ENCODE measurements around the gene CDK14.
"Not testable (repeated sequence)": the region's sequence is repeated elsewhere in the genome, so short reads cannot be mapped to it uniquely, and the experiment has no call there.

CDK14 gene

GRCh38 chr7:90639683-90640082 is 43.6 kb downstream of the CDK14 start:
- H2AFZ ChIP-seq (ENCODE audit: insufficient read depth, low read length, poor library complexity); H2AK5ac ChIP-seq (ENCODE audit: low read length); H3K4me3 ChIP-seq (ENCODE audit: low read depth, low read length); H2BK12ac ChIP-seq (ENCODE audit: low read length); DNase-seq; H3K23ac ChIP-seq (ENCODE audit: low read length); H3K4me2 ChIP-seq (ENCODE audit: low read length); H3K4ac ChIP-seq (ENCODE audit: low read depth, low read length); H3K9ac ChIP-seq (ENCODE audit: low read length); H4K8ac ChIP-seq (ENCODE audit: low read depth, low read length); H3K4me1 ChIP-seq (ENCODE audit: control insufficient read depth in 1 of 2, insufficient read depth in 2 of 2, low read length in 2 of 2); H3K27ac ChIP-seq (ENCODE audit: low read depth, low read length); H4K91ac ChIP-seq (ENCODE audit: low read depth, low read length); H3K79me1 ChIP-seq (ENCODE audit: low read length); H3K9me3 ChIP-seq (ENCODE audit: insufficient read depth, low read depth, low read length); H3K14ac ChIP-seq (ENCODE audit: low read length); H3K27me3 ChIP-seq (ENCODE audit: insufficient read depth, low read length); H2BK120ac ChIP-seq (ENCODE audit: insufficient read depth, low read length, poor library complexity); H3K79me2 ChIP-seq (ENCODE audit: control insufficient read depth, insufficient read depth, low read length, poor library complexity); H2BK5ac ChIP-seq (ENCODE audit: low read depth, low read length, poor library complexity); H3K36me3 ChIP-seq (ENCODE audit: control insufficient read depth in 1 of 2, insufficient read depth in 2 of 2, low read length in 2 of 2); H4K12ac ChIP-seq (ENCODE audit: low read depth, low read length): not testable (repeated sequence)
- peak overlapping the region; percentile 45 for H3K18ac ChIP-seq (ENCODE audit: low read length)
- no CpG with 5 or more reads among the region's 17 CpGs for WGBS (ENCODE audit: extremely low coverage, insufficient coverage, insufficient read length)

GRCh38 chr7:90642978-90643377 is 46.9 kb downstream of the CDK14 start:
- H2AK5ac ChIP-seq (ENCODE audit: low read length) = no peak overlapping the region
- H4K8ac ChIP-seq (ENCODE audit: low read depth, low read length) = no peak overlapping the region
- H3K4me2 ChIP-seq (ENCODE audit: low read length) = no peak overlapping the region
- no peak overlapping the region for H3K14ac ChIP-seq (ENCODE audit: low read length)
- no peak overlapping the region for H3K23ac ChIP-seq (ENCODE audit: low read length)
- H3K4ac ChIP-seq (ENCODE audit: low read depth, low read length) = no peak overlapping the region
- no peak overlapping the region for H2BK5ac ChIP-seq (ENCODE audit: low read depth, low read length, poor library complexity)
- H3K79me2 ChIP-seq (ENCODE audit: control insufficient read depth, insufficient read depth, low read length, poor library complexity) = no peaks in the 10 kb centered on the region
- H4K91ac ChIP-seq (ENCODE audit: low read depth, low read length) = no peak overlapping the region
- peaks cover 0 to 1% of the 10 kb centered on the region in 2 experiments for H3K4me1 ChIP-seq (ENCODE audit: control insufficient read depth in 1 of 2, insufficient read depth in 2 of 2, low read length in 2 of 2)
- H2BK120ac ChIP-seq (ENCODE audit: insufficient read depth, low read length, poor library complexity) = no peak overlapping the region
- H2AFZ ChIP-seq (ENCODE audit: insufficient read depth, low read length, poor library complexity) = no peak overlapping the region
- H3K36me3 ChIP-seq (ENCODE audit: control insufficient read depth in 1 of 2, insufficient read depth in 2 of 2, low read length in 2 of 2) = no peaks in the 10 kb centered on the region
- H2BK12ac ChIP-seq (ENCODE audit: low read length) = no peak overlapping the region
- no peaks in the 10 kb centered on the region for H3K27me3 ChIP-seq (ENCODE audit: insufficient read depth, low read length)
- no peak overlapping the region for H3K27ac ChIP-seq (ENCODE audit: low read depth, low read length)
- WGBS (ENCODE audit: extremely low coverage, insufficient coverage, insufficient read length) = no CpG with 5 or more reads among the region's 4 CpGs
- peak in 1 of 2 donors; percentile 38 for DNase-seq
- no peaks in the 10 kb centered on the region for H3K79me1 ChIP-seq (ENCODE audit: low read length)
- H4K12ac ChIP-seq (ENCODE audit: low read depth, low read length) = no peak overlapping the region
- no peak overlapping the region for H3K18ac ChIP-seq (ENCODE audit: low read length)
- no peak overlapping the region for H3K4me3 ChIP-seq (ENCODE audit: low read depth, low read length)
- H3K9ac ChIP-seq (ENCODE audit: low read length) = no peak overlapping the region
- H3K9me3 ChIP-seq (ENCODE audit: insufficient read depth, low read depth, low read length) = no peaks in the 10 kb centered on the region

- Histone ChIP-seq H3K27ac (ENCODE audit: low read depth, low read length) (no peak overlapping the region), H3K23ac (ENCODE audit: low read length) (no peak overlapping the region), H3K9ac (ENCODE audit: low read length) (no peak overlapping the region), H3K27me3 (ENCODE audit: insufficient read depth, low read length) (no peaks in the 10 kb centered on the region), H3K79me2 (ENCODE audit: control insufficient read depth, insufficient read depth, low read length, poor library complexity) (no peaks in the 10 kb centered on the region), H3K14ac (ENCODE audit: low read length) (no peak overlapping the region), H2AFZ (ENCODE audit: insufficient read depth, low read length, poor library complexity) (no peak overlapping the region), H4K91ac (ENCODE audit: low read depth, low read length) (no peak overlapping the region), H3K4me2 (ENCODE audit: low read length) (no peak overlapping the region), H3K9me3 (ENCODE audit: insufficient read depth, low read depth, low read length) (no peaks in the 10 kb centered on the region), H4K12ac (ENCODE audit: low read depth, low read length) (no peak overlapping the region), H3K79me1 (ENCODE audit: low read length) (no peaks in the 10 kb centered on the region), H3K4me3 (ENCODE audit: low read depth, low read length) (no peak overlapping the region), H2BK120ac (ENCODE audit: insufficient read depth, low read length, poor library complexity) (no peak overlapping the region), H2BK5ac (ENCODE audit: low read depth, low read length, poor library complexity) (no peak overlapping the region), H2BK12ac (ENCODE audit: low read length) (no peak overlapping the region), H3K4me1 (ENCODE audit: control insufficient read depth in 1 of 2, insufficient read depth in 2 of 2, low read length in 2 of 2) (peaks cover 0 to 1% of the 10 kb centered on the region in 2 experiments), H3K4ac (ENCODE audit: low read depth, low read length) (no peak overlapping the region), H4K8ac (ENCODE audit: low read depth, low read length) (no peak overlapping the region), H3K36me3 (ENCODE audit: control insufficient read depth in 1 of 2, insufficient read depth in 2 of 2, low read length in 2 of 2) (no peaks in the 10 kb centered on the region), H2AK5ac (ENCODE audit: low read length) (no peak overlapping the region), H3K18ac (ENCODE audit: low read length) (no peak overlapping the region)
- WGBS (ENCODE audit: extremely low coverage, insufficient coverage, insufficient read length) = no CpG with 5 or more reads among the region's 1 CpG
- no peak for DNase-seq
Observed at GRCh38 chr7:90645784-90646183, 49.7 kb downstream of the CDK14 start.

- no peaks in the 10 kb centered on the region for H3K79me2 ChIP-seq (ENCODE audit: control insufficient read depth, insufficient read depth, low read length, poor library complexity)
- no peaks in the 10 kb centered on the region for H3K9me3 ChIP-seq (ENCODE audit: insufficient read depth, low read depth, low read length)
- H2BK120ac ChIP-seq (ENCODE audit: insufficient read depth, low read length, poor library complexity) = no peak overlapping the region
- no peaks in the 10 kb centered on the region for H3K36me3 ChIP-seq (ENCODE audit: control insufficient read depth in 1 of 2, insufficient read depth in 2 of 2, low read length in 2 of 2)
- H4K8ac ChIP-seq (ENCODE audit: low read depth, low read length) = no peak overlapping the region
- H3K18ac ChIP-seq (ENCODE audit: low read length) = no peak overlapping the region
- no peak overlapping the region for H4K12ac ChIP-seq (ENCODE audit: low read depth, low read length)
- no peak overlapping the region for H2BK12ac ChIP-seq (ENCODE audit: low read length)
- no peak overlapping the region for H3K9ac ChIP-seq (ENCODE audit: low read length)
- no peak overlapping the region for H2AFZ ChIP-seq (ENCODE audit: insufficient read depth, low read length, poor library complexity)
- H3K4ac ChIP-seq (ENCODE audit: low read depth, low read length) = no peak overlapping the region
- no peak overlapping the region for H2BK5ac ChIP-seq (ENCODE audit: low read depth, low read length, poor library complexity)
- no peak overlapping the region for H3K4me3 ChIP-seq (ENCODE audit: low read depth, low read length)
- no peaks in the 10 kb centered on the region for H3K27me3 ChIP-seq (ENCODE audit: insufficient read depth, low read length)
- no peak overlapping the region for H2AK5ac ChIP-seq (ENCODE audit: low read length)
- H3K4me2 ChIP-seq (ENCODE audit: low read length) = no peak overlapping the region
- no peak for DNase-seq
- no peak overlapping the region for H4K91ac ChIP-seq (ENCODE audit: low read depth, low read length)
- no peaks in the 10 kb centered on the region for H3K4me1 ChIP-seq (ENCODE audit: control insufficient read depth in 1 of 2, insufficient read depth in 2 of 2, low read length in 2 of 2)
- H3K14ac ChIP-seq (ENCODE audit: low read length) = no peak overlapping the region
- WGBS (ENCODE audit: extremely low coverage, insufficient coverage, insufficient read length) = no CpG with 5 or more reads among the region's 2 CpGs
- H3K27ac ChIP-seq (ENCODE audit: low read depth, low read length) = no peak overlapping the region
- H3K23ac ChIP-seq (ENCODE audit: low read length) = no peak overlapping the region
- no peaks in the 10 kb centered on the region for H3K79me1 ChIP-seq (ENCODE audit: low read length)
Observed at GRCh38 chr7:90648107-90648506, 52.0 kb downstream of the CDK14 start.
